Progenitor cell of endocrine pancreas (in vitro differentiated cells): ENCODE data around the gene TMEM178B. TPM values are rescaled to one million over a fixed set of nuclear protein-coding genes. Genes with fewer than 3 reads are reported as not detected.

ENCODE experiments used
- DNase-seq: peaks from one replicate; pipeline ENCODE4 v3.0.0; 2021; ENCODE audit warnings: low spot score; ENCODE audit not compliant: unreplicated experiment
- H3K27ac Mint-ChIP-seq: 2 replicates; pipeline ENCODE4 v1.8.0; 2021; ENCODE audit warnings: mild to moderate bottlenecking, moderate library complexity, mixed read lengths
- H3K27me3 Mint-ChIP-seq: 2 replicates; pipeline ENCODE4 v1.8.0; 2021; ENCODE audit warnings: mixed read lengths
- H3K36me3 Mint-ChIP-seq: 2 replicates; pipeline ENCODE4 v1.8.0; 2022; ENCODE audit warnings: mixed read lengths; ENCODE audit not compliant: insufficient read depth
- H3K4me1 Mint-ChIP-seq: 2 replicates; pipeline ENCODE4 v1.8.0; 2021; ENCODE audit warnings: low read depth, mixed read lengths
- H3K4me3 Mint-ChIP-seq: 2 replicates; pipeline ENCODE4 v1.8.0; 2021; ENCODE audit warnings: low read depth, mild to moderate bottlenecking, moderate library complexity, mixed read lengths
- H3K9me3 Mint-ChIP-seq: 2 replicates; pipeline ENCODE4 v1.8.0; 2021; ENCODE audit warnings: low read depth, mixed read lengths
- total RNA-seq: library from RNA; stranded (reverse); gene quantifications from 2 replicates; pipeline ENCODE4 v1.2.1, GENCODE V29; 2021
- TF ChIP-seq, protein P1 (sequence below): fragments of 200-600 bp; sonication (generic); IDR thresholded peaks from one replicate; pipeline ENCODE4 v1.5.0; 2021; ENCODE audit warnings: antibody characterized with exemption, mild to moderate bottlenecking; ENCODE audit not compliant: unreplicated experiment

TMEM178B gene
- total RNA-seq, 1 donor from 2014 or later, result 2.8 TPM

DNA sequence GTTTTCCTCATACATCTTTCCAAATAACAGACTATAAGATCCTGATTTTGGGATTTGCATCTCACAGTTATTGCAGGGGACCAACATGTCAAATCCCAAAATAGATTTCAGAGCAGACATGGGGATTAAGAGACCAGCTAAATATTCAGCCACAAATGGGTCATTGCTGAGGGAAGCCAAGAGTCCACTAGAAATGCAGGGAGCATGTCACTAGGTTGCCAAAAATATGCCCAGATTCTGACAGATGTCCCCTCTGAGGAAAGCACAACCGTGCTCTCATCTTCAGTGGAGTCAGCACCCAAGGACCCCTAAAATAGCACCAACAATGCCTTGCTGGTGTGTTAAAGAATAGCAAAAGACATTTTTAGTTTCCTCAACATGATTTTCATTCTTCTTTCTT is 421.2 kb downstream of the TMEM178B start:
- TF ChIP-seq, protein P1, sequence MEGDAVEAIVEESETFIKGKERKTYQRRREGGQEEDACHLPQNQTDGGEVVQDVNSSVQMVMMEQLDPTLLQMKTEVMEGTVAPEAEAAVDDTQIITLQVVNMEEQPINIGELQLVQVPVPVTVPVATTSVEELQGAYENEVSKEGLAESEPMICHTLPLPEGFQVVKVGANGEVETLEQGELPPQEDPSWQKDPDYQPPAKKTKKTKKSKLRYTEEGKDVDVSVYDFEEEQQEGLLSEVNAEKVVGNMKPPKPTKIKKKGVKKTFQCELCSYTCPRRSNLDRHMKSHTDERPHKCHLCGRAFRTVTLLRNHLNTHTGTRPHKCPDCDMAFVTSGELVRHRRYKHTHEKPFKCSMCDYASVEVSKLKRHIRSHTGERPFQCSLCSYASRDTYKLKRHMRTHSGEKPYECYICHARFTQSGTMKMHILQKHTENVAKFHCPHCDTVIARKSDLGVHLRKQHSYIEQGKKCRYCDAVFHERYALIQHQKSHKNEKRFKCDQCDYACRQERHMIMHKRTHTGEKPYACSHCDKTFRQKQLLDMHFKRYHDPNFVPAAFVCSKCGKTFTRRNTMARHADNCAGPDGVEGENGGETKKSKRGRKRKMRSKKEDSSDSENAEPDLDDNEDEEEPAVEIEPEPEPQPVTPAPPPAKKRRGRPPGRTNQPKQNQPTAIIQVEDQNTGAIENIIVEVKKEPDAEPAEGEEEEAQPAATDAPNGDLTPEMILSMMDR, result no peak
- Mint-ChIP-seq H3K27me3 (peaks cover 15% of the 10 kb centered on the region), H3K36me3 (no peaks in the 10 kb centered on the region), H3K9me3 (no peaks in the 10 kb centered on the region), H3K4me3 (no peak overlapping the region), H3K4me1 (no peaks in the 10 kb centered on the region), H3K27ac (no peak overlapping the region)
- DNase-seq, result no peak

DNA sequence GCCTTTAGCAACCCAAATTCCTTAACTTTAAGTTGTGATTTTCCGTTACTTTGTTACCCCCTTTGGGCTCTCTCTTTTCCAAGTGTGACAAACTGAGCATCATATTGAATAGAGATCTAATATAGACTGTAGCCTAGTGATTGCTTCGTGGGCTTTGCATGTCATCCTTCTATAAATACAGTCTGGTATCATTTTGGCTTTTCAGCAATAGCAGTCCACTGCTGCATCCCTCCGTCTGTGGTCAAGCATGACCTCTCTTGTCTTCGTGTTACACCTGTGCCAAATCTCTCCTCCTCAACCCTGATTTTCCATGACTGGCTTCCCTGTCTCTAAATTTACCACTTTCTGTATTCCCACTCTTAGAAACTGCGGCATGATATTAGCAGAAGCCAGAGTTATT is 423.5 kb downstream of the TMEM178B start:
- Mint-ChIP-seq H3K36me3 (no peaks in the 10 kb centered on the region), H3K9me3 (no peaks in the 10 kb centered on the region), H3K27ac (no peak overlapping the region), H3K4me3 (no peak overlapping the region), H3K27me3 (peaks cover 20% of the 10 kb centered on the region), H3K4me1 (no peaks in the 10 kb centered on the region)
- DNase-seq, result no peak
- TF ChIP-seq, protein P1, result no peak

DNA sequence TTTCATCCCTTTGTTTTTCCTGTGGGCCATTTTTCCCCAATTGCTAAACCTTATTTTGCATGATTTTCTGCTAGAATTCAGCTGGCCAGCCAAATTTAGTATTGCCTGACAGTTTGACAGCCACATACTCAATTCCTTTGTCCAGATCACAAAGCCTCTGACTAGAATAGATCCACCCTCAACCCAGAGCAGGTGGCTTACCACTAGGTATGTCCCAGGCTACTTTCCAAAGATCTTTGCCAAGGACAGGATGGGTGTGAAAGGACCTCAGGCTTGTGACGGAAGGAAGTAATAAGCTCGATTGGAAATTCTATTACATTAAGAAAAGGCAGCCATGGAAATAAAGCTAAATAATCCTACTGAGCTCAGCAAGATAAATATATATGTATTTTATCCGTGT is 426.7 kb downstream of the TMEM178B start:
- Mint-ChIP-seq H3K36me3 (no peaks in the 10 kb centered on the region), H3K27ac (no peak overlapping the region), H3K4me3 (no peak overlapping the region), H3K9me3 (no peaks in the 10 kb centered on the region), H3K4me1 (no peaks in the 10 kb centered on the region), H3K27me3 (peaks cover 20% of the 10 kb centered on the region)
- TF ChIP-seq, protein P1, result no peak
- DNase-seq, result no peak

DNA sequence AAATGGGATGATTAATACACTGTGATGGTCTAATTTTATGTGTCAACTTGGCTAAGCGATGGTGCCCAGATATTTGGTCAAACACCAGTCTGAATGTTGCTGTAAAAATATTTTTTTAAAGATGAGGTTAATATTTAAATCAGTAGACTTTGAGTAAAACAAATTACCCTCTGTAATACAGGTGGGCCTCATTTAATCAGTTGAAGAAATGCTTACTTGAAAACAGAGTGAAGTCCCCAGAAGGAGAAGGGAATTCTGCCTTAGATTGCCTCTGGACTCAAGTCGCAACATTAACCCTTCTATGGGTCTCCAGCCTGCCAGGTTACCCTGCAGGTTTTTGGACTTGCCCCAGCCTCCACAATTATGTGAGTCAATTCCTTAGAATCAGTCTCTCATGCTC is 427.6 kb downstream of the TMEM178B start:
- no peaks in the 10 kb centered on the region for H3K9me3 Mint-ChIP-seq
- DNase-seq, result no peak
- H3K27ac Mint-ChIP-seq, result no peak overlapping the region
- peaks cover 20% of the 10 kb centered on the region for H3K27me3 Mint-ChIP-seq
- H3K36me3 Mint-ChIP-seq, result no peaks in the 10 kb centered on the region
- H3K4me3 Mint-ChIP-seq, result no peak overlapping the region
- TF ChIP-seq, protein P1, result no peak
- no peaks in the 10 kb centered on the region for H3K4me1 Mint-ChIP-seq

DNA sequence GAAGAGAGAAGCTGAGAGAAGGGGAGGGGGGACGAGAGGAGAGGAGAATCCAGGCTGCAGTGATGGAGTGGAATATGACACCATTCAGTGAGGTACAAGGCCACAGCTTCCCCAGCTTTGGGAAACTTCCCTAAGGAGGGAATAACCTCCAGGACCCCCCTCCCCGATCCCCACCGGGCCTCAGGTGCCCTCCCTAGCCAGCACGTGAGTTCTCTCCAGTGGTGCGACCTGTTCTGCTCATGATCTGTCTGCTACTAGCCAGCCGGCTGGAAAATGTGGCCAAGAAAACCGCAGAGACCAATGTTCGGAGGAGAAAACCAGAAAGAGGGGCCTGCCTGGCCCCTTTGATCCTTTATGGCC is 437.4 kb downstream of the TMEM178B start:
- DNase-seq, result no peak
- TF ChIP-seq, protein P1, result no peak
- peaks cover 40% of the 10 kb centered on the region for H3K27me3 Mint-ChIP-seq
- peak overlapping the region; percentile 81 for H3K4me3 Mint-ChIP-seq
- H3K9me3 Mint-ChIP-seq, result peaks cover 5% of the 10 kb centered on the region
- H3K27ac Mint-ChIP-seq, result no peak overlapping the region
- H3K36me3 Mint-ChIP-seq, result peaks cover 2% of the 10 kb centered on the region
- peaks cover 8% of the 10 kb centered on the region for H3K4me1 Mint-ChIP-seq
